Choroid plexus epithelial cell (primary cell): ENCODE data around the gene TOR2A.
"Not testable (repeated sequence)": the region's sequence is repeated elsewhere in the genome, so short reads cannot be mapped to it uniquely, and the experiment has no call there.

Experiments
- DNase-seq: peaks from one replicate; pipeline ENCODE4 v3.0.0-alpha.2; 2010; ENCODE audit warnings: low read depth
- H3K4me3 ChIP-seq: 2 replicates; pipeline ENCODE4 v1.5.1; 2011; ENCODE audit warnings: low read depth, mild to moderate bottlenecking, control low read depth, low read length, moderate library complexity
- CTCF ChIP-seq: conservative IDR thresholded peaks from 2 replicates; pipeline ENCODE4 v1.5.1; 2011; ENCODE audit warnings: low read depth, mild to moderate bottlenecking, control low read depth, inconsistent platforms, low read length, moderate library complexity

TOR2A gene

GRCh38 chr9:127761061-127761460 is 26.0 kb upstream of the TOR2A start:
- no peak for TF ChIP-seq CTCF
- no peak overlapping the region for H3K4me3 ChIP-seq
- no peak for DNase-seq

- TF ChIP-seq CTCF = no peak
- no peak overlapping the region for H3K4me3 ChIP-seq
- DNase-seq = no peak
These were observed 23.7 kb upstream of the TOR2A start for GRCh38 chr9:127758843-127759242.

GRCh38 chr9:127756776-127757175 is 21.7 kb upstream of the TOR2A start:
- not testable (repeated sequence) for DNase-seq, H3K4me3 ChIP-seq

- H3K4me3 ChIP-seq = no peak overlapping the region
- no peak for DNase-seq
- TF ChIP-seq CTCF = no peak
These were observed 21.1 kb upstream of the TOR2A start for GRCh38 chr9:127756233-127756632.

- TF ChIP-seq CTCF = no peak
- H3K4me3 ChIP-seq = no peak overlapping the region
These were observed 20.3 kb upstream of the TOR2A start for GRCh38 chr9:127755061-127756060.

GRCh38 chr9:127754099-127755060 is 19.3 kb upstream of the TOR2A start:
- DNase-seq = no peak
- no peak overlapping the region for H3K4me3 ChIP-seq
- no peak for TF ChIP-seq CTCF

More at GRCh38 chr9:127755061-127756060, 20.3 kb upstream of the TOR2A start:
- DNase-seq = no peak

GRCh38 chr9:127753622-127754021 is 18.5 kb upstream of the TOR2A start:
- TF ChIP-seq CTCF = no peak
- DNase-seq = no peak
- H3K4me3 ChIP-seq = no peak overlapping the region
